Lower leg skin (tissue), 4 donors: Measurements from ENCODE around the gene FABP1. TPM values are rescaled to one million over a fixed set of nuclear protein-coding genes. Genes with fewer than 3 reads are reported as not detected.

ENCODE experiments used
- DNase-seq, 2 donors: peaks; one replicate each; pipeline ENCODE4 v3.0.0-alpha.2; 2019; ENCODE audit warnings: low spot score in 2 of 2
- H3K4me3 ChIP-seq: fragments of 200-600 bp; sonication (generic); 2 replicates; pipeline ENCODE4 v1.5.1; 2017; ENCODE audit warnings: mild to moderate bottlenecking, low read depth; ENCODE audit not compliant: poor library complexity, severe bottlenecking
- CTCF ChIP-seq, 3 donors: fragments of 450-650 bp; IDR thresholded peaks; one replicate each; pipeline ENCODE4 v1.5.1; 2016; ENCODE audit warnings: antibody characterized with exemption in 3 of 3, mild to moderate bottlenecking in 3 of 3, moderate library complexity in 2 of 3
- POLR2A ChIP-seq, 2 donors: fragments of 450-650 bp; IDR thresholded peaks; one replicate each; pipeline ENCODE4 v1.6.1; 2016 to 2017; ENCODE audit warnings: antibody characterized with exemption in 2 of 2, mild to moderate bottlenecking in 1 of 2, moderate library complexity in 1 of 2
- WGBS, 2 donors: methylation state at CpG; one replicate each; pipeline ENCODE4 v1.1.5; 2018; 5-methylcytosine and 5-hydroxymethylcytosine counted together
- intact Hi-C: fragments of 100-400 bp; cut with DNase I; formaldehyde crosslinking; loops from one replicate; pipeline ENCODE4 v1.15.0; 2023; ENCODE audit warnings: low total_unique reads
- total RNA-seq, 4 donors: library from RNA; depleted of rRNA; stranded (reverse); fragments of >200 nt; gene quantifications; one replicate each; pipeline ENCODE4 v1.1.0, GENCODE V29; 2016

FABP1 gene
- total RNA-seq, 4 donors from 2014 or later = not detected

DNA sequence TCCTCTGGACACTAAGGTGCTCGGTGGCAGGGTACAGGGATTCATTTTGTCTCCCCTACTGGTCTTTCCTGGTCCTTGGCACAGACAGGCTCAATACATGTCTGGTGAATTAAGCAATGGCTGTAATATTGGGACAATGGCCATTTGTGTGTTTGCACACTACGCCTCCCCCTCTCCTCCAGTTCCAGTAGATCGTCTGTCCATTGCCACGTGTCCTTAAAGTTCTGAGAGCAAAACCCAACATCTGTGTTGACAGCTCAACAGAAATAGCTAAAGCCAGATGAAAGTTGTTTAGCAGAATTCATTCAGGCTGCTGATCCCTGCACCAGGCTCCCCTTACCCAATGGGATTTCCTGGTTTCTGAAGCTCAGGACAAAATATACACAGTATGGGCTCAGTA is 9.0 kb upstream of the FABP1 start:
- 66 to 74% methylated on average over 4 of the region's 4 CpGs for WGBS, 2 donors
- TF ChIP-seq CTCF (IDR thresholded peaks at IDR 0.05) (no peak), POLR2A (IDR thresholded peaks at IDR 0.05) (no peak)
- intact Hi-C loops = no loop called here
- H3K4me3 ChIP-seq = no peak overlapping the region
- no peak for DNase-seq

GRCh38 chr2:88133875-88134274 is 6.0 kb upstream of the FABP1 start:
- no peak for DNase-seq
- 80 to 84% methylated on average over 3 of the region's 3 CpGs for WGBS, 2 donors
- TF ChIP-seq CTCF (IDR thresholded peaks at IDR 0.05) (no peak), POLR2A (IDR thresholded peaks at IDR 0.05) (no peak)
- no peak overlapping the region for H3K4me3 ChIP-seq
- intact Hi-C loops = no loop called here

DNA sequence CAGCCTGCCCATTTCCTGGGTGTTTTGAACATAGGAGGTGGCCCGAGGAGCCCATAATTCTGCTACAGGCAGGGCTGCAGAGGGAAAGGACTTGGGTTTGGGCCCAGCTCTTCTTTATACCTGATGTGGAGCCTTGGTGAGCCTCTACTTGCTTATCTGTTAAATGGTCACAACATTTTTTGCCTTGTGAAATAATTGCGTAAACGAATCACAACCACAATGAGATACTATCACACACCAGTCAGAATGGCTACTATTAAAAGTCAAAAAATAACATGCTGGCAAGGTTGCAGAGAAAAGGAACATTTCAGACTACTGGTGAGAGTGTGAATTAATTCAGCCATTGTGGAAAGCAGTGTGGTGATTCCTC is 4.1 kb upstream of the FABP1 start:
- no peak for DNase-seq
- WGBS, 2 donors = 90 to 94% methylated on average over 3 of the region's 3 CpGs
- TF ChIP-seq CTCF (IDR thresholded peaks at IDR 0.05) (no peak), POLR2A (IDR thresholded peaks at IDR 0.05) (no peak)
- H3K4me3 ChIP-seq = no peak overlapping the region
- intact Hi-C loops = no loop called here

- TF ChIP-seq CTCF (IDR thresholded peaks at IDR 0.05) = no peak
- no peak for TF ChIP-seq POLR2A (IDR thresholded peaks at IDR 0.05)
- peak in 1 of 2 donors; percentile 29 for DNase-seq
- intact Hi-C loops = no loop called here
- WGBS, 2 donors = 89 to 91% methylated on average over 9 of the region's 9 CpGs
- H3K4me3 ChIP-seq = no peak overlapping the region
Measured at GRCh38 chr2:88131201-88131998, 3.5 kb upstream of the FABP1 start.

GRCh38 chr2:88129313-88129959 is 1.6 kb upstream of the FABP1 start:
- no peak for TF ChIP-seq CTCF (IDR thresholded peaks at IDR 0.05)
- no peak for TF ChIP-seq POLR2A (IDR thresholded peaks at IDR 0.05)
- intact Hi-C loops = no loop called here
- H3K4me3 ChIP-seq = no peak overlapping the region
- DNase-seq = peak in 1 of 2 donors; percentile 54
- 86 to 88% methylated on average over 7 of the region's 7 CpGs for WGBS, 2 donors
